ENCODE measurements around the gene BRSK2.

The BRSK2 gene

DNA sequence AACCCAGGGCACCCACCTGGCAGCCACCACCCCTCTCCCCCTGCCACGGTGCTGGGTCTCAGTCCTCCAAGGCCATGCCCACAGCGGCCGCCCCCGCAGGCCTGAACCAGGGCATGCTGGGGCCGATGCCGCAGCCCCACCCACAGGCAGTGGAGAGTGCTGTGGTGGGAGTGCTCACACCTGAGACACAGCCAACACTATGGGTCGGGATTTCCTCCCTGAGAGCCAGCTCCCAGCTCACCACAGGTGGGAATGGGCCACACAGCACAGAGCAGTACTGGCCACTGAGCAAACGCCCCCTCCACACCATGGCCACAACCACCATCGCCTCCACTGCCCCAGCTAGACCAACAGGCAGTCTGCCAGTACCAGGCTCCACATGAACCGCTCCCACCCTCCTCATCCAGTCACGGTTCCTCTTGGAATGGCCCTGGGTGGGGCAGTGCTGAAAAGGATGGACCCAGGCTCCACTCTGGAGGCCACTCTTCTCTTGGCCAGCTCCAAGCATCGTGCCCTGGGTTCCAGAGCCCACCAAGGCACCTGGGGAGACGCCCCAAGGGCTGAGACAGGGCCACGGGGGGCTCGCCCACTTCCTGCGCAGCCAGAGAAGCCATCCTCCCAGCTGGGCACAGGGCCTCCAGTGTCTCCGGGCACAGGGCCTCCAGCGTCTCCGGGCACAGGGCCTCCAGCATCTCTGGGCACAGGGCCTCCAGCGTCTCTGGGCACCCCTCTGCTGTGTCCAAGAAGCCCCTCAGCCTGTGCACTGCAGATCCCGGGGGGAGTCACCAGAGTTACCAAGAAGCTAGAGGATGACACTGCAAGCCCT, 82.7 kb downstream of the BRSK2 start:
- in situ Hi-C loops (cut with HindIII; ENCODE audit: low pct_unique_long_range_greater_than_20kb, low sequenced_read_pairs), result no loop called here
- DNase-seq (ENCODE audit: low read depth in 1 of 2, low spot score in 1 of 2), result no peak
- TF ChIP-seq JUND (IDR thresholded peaks at IDR 0.05; ENCODE audit: low read depth), result no peak

DNA sequence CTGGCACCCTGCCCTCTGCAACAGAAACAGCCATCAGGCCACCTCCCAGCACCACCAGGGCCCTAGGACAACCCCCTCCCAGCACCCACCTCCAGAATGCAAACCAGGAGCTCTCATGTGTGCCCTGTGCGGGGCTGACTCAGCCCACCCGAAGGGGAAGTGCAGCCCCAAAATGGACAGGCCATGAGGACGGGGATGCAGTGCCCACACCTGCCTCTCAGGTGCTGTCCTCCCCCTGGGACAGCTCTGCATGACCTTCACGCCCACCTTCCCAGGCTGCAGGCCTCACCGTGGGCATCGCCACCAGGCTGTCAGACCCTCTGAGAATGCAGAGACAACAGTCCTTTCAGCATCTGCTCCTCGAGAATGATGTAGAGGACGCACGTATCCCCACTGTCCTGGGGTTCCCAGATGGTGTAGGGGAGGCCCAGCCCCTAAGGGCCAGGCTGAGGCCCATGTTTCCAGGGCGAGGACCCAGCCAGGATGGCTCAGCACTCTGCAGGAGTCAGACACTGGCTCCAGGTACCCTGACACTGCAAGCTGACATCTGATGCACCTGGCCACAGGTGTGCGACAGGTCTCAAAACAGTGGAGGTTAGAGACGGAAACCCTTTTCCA, 83.4 kb downstream of the BRSK2 start:
- in situ Hi-C loops (cut with HindIII; ENCODE audit: low pct_unique_long_range_greater_than_20kb, low sequenced_read_pairs), result no loop called here
- no peak for TF ChIP-seq JUND (IDR thresholded peaks at IDR 0.05; ENCODE audit: low read depth)
- no peak for DNase-seq (ENCODE audit: low read depth in 1 of 2, low spot score in 1 of 2)

DNA sequence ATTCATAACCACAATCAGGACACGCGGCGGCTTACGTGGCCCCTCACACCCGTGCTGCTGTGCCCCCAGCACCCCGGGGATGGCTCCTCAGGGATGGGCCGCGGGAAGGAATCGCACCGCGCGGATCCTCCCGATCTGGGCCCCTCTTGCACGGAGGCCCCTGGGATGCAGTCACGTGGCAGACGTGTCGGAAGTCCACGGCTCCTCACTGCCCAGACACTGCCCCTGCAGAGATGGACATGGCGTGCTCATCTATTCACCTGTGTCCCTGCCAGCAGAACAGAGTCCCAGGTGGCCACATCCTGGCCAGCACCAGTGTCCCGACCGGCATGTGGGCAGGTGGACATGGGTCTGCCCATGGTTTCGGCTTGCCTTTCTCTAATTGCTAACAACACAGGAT, 84.1 kb downstream of the BRSK2 start:
- in situ Hi-C loops (cut with HindIII; ENCODE audit: low pct_unique_long_range_greater_than_20kb, low sequenced_read_pairs), result no loop called here

DNA sequence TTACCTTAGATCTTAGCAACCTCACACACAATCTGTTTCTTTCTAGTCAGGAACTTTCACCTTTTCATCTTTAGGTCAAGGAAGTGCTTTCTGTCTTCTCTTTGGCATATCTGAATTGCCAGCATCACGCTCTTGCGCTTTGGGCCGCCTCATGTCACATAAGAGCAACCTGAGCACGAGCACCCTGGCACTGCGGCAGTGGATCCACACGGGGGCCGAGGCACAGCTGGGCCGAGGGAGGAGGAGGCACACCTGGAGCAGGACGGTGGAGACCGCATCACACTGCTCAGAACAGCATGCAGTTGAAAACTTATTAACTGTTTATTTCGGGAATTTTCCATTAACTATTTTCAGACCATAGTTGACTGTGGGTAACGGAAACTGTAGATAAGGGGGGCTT, 86.1 kb downstream of the BRSK2 start:
- in situ Hi-C loops (cut with HindIII; ENCODE audit: low pct_unique_long_range_greater_than_20kb, low sequenced_read_pairs), result no loop called here
- no peak for DNase-seq (ENCODE audit: low read depth in 1 of 2, low spot score in 1 of 2)
- TF ChIP-seq JUND (IDR thresholded peaks at IDR 0.05; ENCODE audit: low read depth), result no peak

More for the DNA sequence above, 84.1 kb downstream of the BRSK2 start:
- no peak for TF ChIP-seq JUND (IDR thresholded peaks at IDR 0.05; ENCODE audit: low read depth)
- no peak for DNase-seq (ENCODE audit: low read depth in 1 of 2, low spot score in 1 of 2)

DNA sequence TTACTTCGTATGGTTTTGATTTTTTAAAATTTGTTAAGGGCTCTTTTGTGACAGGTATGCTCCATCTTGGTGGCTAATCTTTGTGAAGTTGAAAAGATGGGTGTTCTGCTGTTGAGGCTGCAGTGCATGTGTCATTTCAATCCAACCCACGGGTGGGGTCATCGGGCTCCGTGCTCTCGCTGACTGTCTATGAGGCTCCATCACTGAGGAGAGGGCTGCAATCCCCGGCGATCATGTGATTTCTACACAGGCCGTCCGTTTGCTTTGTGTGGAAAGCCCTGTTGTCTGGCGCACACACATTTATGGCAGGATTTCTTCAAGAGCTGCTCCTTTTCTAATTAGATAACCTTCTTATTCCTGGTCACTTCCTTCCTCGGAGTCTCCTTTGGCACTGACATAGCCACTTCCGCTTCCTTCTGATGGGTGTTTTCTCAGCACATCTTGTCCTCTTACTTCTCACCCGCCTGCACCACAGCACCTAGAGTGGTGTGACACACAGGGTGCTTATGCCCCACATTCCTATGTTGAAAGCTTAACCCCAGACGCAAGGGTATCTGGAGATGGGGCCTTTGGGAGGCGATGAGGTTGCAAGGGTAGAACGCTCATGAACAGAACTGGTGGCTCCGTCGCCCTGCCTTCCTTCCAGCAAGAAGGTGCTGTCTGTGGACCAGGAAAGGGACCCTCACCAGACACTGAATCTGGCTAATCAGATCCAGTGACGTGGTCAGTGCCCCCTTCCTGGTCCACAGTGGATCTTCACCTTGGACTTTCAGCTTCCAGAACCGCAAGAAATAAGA, 87.4 kb downstream of the BRSK2 start:
- no peak for TF ChIP-seq JUND (IDR thresholded peaks at IDR 0.05; ENCODE audit: low read depth)
- in situ Hi-C loops (cut with HindIII; ENCODE audit: low pct_unique_long_range_greater_than_20kb, low sequenced_read_pairs), result no loop called here

DNA sequence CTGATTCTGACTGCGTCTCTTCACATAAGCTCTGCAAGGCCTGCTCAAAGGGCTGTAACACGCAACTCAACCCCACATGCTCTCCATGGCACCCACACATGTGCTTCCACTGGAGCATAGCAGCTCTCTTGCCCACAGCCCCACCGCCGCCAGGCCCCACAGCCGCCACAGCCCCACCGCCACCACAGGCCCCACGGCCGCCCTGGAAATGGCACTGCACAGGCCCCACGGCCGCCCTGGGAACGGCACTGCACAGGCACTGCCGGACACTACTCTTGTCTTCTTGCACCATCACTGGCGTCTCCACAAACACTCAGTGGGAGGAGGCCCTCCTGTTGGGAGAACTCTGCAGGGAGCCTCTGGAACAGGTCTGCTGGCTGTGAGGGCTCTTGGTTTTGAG, 88.3 kb downstream of the BRSK2 start:
- no peak for TF ChIP-seq JUND (IDR thresholded peaks at IDR 0.05; ENCODE audit: low read depth)
- in situ Hi-C loops (cut with HindIII; ENCODE audit: low pct_unique_long_range_greater_than_20kb, low sequenced_read_pairs), result no loop called here
- DNase-seq (ENCODE audit: low read depth in 1 of 2, low spot score in 1 of 2), result no peak

More for the DNA sequence above, 87.4 kb downstream of the BRSK2 start:
- no peak for DNase-seq (ENCODE audit: low read depth in 1 of 2, low spot score in 1 of 2)

DNA sequence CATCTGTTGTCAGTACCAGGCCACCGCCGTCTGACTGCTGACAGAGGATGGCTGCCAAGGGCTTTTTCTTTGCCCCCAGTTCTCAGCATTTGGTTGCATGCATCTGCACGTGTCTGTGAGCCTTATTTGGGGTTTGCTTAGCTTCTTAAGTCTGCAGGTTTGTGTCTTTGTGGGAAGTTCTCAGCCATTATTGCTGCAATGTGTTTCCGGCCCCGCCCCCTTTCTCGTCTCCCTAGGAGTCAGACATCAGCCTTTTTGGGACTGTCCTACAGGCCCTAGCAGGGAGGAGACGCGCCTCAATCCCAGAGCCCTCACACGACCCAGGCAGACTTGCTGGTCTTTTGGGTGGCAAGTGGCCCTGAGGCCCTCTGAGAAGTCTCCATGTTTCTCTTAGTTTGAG, 88.8 kb downstream of the BRSK2 start:
- no peak for DNase-seq (ENCODE audit: low read depth in 1 of 2, low spot score in 1 of 2)
- in situ Hi-C loops (cut with HindIII; ENCODE audit: low pct_unique_long_range_greater_than_20kb, low sequenced_read_pairs), result no loop called here
- TF ChIP-seq JUND (IDR thresholded peaks at IDR 0.05; ENCODE audit: low read depth), result no peak

DNA sequence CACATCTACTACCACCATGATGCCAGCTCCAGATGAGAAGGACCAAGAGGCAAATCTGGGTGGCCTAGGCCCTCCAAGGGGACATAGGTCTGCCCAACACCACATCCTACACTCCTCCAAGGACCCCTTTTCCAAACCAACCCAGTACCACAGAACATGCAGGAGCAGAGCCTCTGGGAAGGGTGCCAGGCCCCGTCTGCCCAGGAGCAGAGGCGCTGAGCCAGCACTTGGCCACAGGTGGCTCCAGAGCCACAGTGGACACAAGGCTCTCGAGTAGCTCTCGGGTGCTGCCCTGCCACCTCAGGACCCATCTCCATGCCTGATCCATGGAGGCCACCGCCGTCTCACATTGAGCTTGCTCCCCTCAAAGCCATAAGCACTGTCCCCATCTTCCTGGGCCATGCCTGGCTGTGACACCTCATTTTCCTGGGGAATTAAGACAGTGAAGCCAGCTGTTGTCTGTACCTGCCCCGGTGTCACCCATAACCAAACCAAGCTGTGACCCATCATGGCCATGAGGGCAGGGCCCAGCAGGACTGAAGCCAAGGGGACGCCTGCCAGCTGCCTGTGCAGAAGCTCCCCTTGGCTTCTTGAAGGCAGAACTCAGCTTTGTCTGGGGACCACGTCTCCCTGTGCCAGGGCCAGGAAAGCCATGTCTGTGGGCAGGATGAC, 89.4 kb downstream of the BRSK2 start:
- TF ChIP-seq JUND (IDR thresholded peaks at IDR 0.05; ENCODE audit: low read depth), result no peak
- in situ Hi-C loops (cut with HindIII; ENCODE audit: low pct_unique_long_range_greater_than_20kb, low sequenced_read_pairs), result no loop called here
- no peak for DNase-seq (ENCODE audit: low read depth in 1 of 2, low spot score in 1 of 2)

DNA sequence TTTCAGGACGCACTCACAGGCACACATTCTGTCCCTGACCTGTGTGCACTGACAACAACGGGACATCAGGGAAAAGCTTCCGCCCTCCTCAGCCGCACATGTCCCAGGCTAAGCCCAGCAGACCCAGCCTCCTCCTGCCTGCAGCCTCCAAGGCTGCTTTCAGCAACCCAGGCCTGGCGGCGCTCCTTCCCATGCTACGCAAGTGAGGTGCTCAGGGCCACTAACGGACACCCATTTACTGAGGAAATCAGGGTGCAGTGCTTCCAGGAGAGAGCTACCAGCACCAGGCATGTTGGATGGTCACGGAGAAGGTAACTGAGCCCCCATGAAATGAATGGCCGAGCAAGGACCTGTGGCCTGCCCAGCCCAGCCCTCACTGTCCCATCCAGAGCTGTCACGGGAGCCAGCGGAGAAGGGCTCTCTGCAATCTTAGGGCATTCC, 90.0 kb downstream of the BRSK2 start:
- in situ Hi-C loops (cut with HindIII; ENCODE audit: low pct_unique_long_range_greater_than_20kb, low sequenced_read_pairs), result no loop called here
- no peak for TF ChIP-seq JUND (IDR thresholded peaks at IDR 0.05; ENCODE audit: low read depth)
- DNase-seq (ENCODE audit: low read depth in 1 of 2, low spot score in 1 of 2), result no peak

DNA sequence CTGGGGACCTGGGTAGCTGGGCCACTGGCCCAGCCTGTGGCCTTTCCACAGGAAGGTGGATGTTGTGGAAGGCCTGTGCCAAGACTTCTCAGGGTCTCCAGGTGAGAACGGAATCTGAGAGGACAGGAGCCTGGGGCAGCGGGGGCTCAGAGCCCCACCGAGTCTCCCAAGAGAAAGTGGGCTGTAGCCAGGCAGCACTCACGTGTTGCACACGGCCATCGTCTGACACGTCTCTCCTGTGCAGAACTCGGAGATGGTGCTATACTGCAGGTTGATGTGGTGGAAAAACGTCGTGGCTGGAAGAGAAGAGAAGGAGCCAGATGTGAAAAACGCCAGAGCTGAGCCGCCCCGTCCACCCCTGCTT, 90.4 kb downstream of the BRSK2 start:
- in situ Hi-C loops (cut with HindIII; ENCODE audit: low pct_unique_long_range_greater_than_20kb, low sequenced_read_pairs), result no loop called here
- no peak for TF ChIP-seq JUND (IDR thresholded peaks at IDR 0.05; ENCODE audit: low read depth)
- DNase-seq (ENCODE audit: low read depth in 1 of 2, low spot score in 1 of 2), result no peak

DNA sequence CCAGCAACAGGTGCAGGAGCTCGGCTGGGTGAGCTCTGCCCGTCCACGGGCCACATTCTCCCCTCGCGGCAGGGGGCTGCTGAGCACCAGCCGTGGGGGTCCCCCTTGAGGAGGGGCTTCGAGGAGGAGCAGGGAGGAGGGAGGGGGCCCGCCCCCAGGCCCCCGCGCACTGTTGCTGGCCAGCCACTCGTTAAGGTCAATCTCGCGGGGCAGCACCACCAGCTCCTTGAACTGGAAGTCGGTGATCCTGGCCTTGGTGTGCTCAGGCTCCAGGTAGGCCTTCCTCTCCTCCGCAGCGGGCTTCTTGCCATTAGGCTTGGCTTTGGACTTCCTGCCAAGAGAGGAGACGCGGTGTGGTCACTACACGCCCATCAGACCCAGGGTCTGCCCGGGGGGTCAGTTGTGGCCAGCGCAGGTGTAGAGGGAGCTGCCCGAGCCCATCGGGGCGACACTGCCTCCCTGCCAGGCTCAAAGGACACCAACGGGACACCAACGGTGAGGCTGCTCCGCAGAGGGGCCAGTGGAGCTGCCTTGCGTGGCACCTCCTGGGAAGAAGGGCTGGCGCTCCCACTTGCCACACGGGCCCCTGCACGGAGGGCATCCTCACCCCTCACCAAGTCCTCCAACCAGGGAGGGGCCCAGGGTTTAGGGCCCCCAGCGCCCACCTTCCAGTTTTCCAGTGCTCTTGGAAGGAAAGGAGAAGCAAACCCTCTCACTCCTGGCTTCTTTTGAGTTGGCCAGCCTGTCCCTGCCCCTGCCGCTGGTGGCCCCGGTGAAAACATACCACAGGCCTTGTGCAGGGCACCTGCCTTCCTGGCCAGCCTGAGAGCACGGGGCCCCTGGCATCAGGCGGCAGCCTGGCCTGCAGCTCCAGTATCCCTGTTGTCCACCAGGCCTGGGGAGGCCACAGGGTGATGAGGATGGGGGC, 91.1 kb downstream of the BRSK2 start:
- TF ChIP-seq JUND (IDR thresholded peaks at IDR 0.05; ENCODE audit: low read depth), result no peak
- DNase-seq (ENCODE audit: low read depth in 1 of 2, low spot score in 1 of 2), result no peak
- in situ Hi-C loops (cut with HindIII; ENCODE audit: low pct_unique_long_range_greater_than_20kb, low sequenced_read_pairs), result no loop called here

DNA sequence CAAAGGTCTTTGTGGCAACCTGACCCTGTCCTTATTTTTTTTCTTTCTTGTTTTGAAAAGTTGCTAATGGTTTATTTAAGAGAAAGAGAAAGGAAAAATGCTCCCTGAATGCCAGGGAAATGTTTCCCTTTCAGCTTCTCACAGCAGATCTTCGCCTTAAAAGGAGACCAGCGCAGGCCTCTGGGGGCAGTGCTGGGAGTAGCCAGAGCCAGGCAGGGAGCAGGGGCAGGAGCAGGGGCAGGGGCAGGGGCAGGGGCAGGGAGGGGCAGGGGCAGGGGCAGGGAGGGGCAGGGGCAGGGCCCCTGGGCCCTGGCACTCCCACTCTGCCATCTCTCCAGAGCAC, 91.7 kb downstream of the BRSK2 start:
- no peak for TF ChIP-seq JUND (IDR thresholded peaks at IDR 0.05; ENCODE audit: low read depth)
- in situ Hi-C loops (cut with HindIII; ENCODE audit: low pct_unique_long_range_greater_than_20kb, low sequenced_read_pairs), result no loop called here
- DNase-seq (ENCODE audit: low read depth in 1 of 2, low spot score in 1 of 2), result no peak
